ENCODE measurements around the gene CCDC60. TPM values are rescaled to one million over a fixed set of nuclear protein-coding genes. Genes with fewer than 3 reads are reported as not detected.

Gene CCDC60
- total and polyA plus RNA-seq, 10 of the 15 experiments (the other 5 are each of a cell fraction or from before 2014, with no cell fraction given), result 0.19 TPM; not detected in 9

- TF ChIP-seq HDAC6 (IDR thresholded peaks at IDR 0.05; ENCODE audit: unreplicated experiment), result no peak
- no peak for TF ChIP-seq MXI1 (IDR thresholded peaks at IDR 0.05; ENCODE audit: low read depth, low read length)
- TF ChIP-seq BRCA1 (IDR thresholded peaks at IDR 0.05; ENCODE audit: low read depth, low read length), result no peak
Observed at GRCh38 chr12:119409043-119409442, 74.5 kb downstream of the CCDC60 start (continued).

- H3K9ac ChIP-seq (ENCODE audit: control insufficient read depth, insufficient read depth, low read length), result no peak overlapping the region
- intact Hi-C loops (cut with micrococcal nuclease; ENCODE audit: unreplicated experiment), result loop anchor here (10.0 kb wide), 1 partner anchor 1006 kb away; no protein-coding TSS in a partner anchor
- TF ChIP-seq CBFB (IDR thresholded peaks at IDR 0.05; ENCODE audit: low read depth), result no peak
- TF ChIP-seq ELK1 (IDR thresholded peaks at IDR 0.05; ENCODE audit: low read depth, low read length), result no peak
- no peak for TF ChIP-seq ZNF384 (IDR thresholded peaks at IDR 0.05; ENCODE audit: borderline replicate concordance, low read depth, low read length)
- no peak for TF ChIP-seq PAX8 (IDR thresholded peaks at IDR 0.05)
- no peak for TF ChIP-seq MTA2 (IDR thresholded peaks at IDR 0.05; ENCODE audit: low read depth)
- no peak for TF ChIP-seq SREBF2 (IDR thresholded peaks at IDR 0.05; ENCODE audit: low read length)
- TF ChIP-seq RELA (IDR thresholded peaks at IDR 0.05; ENCODE audit: borderline replicate concordance, partially characterized antibody), result no peak
- no peak for TF ChIP-seq NFXL1 (IDR thresholded peaks at IDR 0.05; ENCODE audit: borderline replicate concordance)
- no peak for TF ChIP-seq SMARCA5 (IDR thresholded peaks at IDR 0.05)
- no peak for TF ChIP-seq CEBPZ (IDR thresholded peaks at IDR 0.05; ENCODE audit: low read depth, low read length)
- H3K9me3 ChIP-seq (replicated peaks; ENCODE audit: control insufficient read depth, insufficient read depth, low read length), result no peaks in the 10 kb centered on the region
- DNase-seq (ENCODE audit: low read depth, low spot score) (no peak), ATAC-seq (no peak), FAIRE-seq (no peak)
- H3K79me2 ChIP-seq (ENCODE audit: control insufficient read depth, insufficient read depth, low read length), result no peaks in the 10 kb centered on the region
- in situ Hi-C loops (cut with MboI), result loop anchor here (10.0 kb wide), 1 partner anchor 1006 kb away; no protein-coding TSS in a partner anchor
- SMC1A ChIA-PET (ENCODE audit: uncharacterized antibody, unreplicated experiment), result no interaction called here
- WGBS (ENCODE audit: insufficient coverage, insufficient replicate concordance, low lambda C conversion rate, missing lambda C conversion rate), result 30% methylated on average over 5 of the region's 5 CpGs
- POLR2A ChIA-PET, result no interaction called here
- H3K27ac ChIP-seq (ENCODE audit: control insufficient read depth, insufficient read depth), result no peak overlapping the region
- H3K27me3 ChIP-seq (replicated peaks in 1 of 2; ENCODE audit: control insufficient read depth in 2 of 2, insufficient read depth in 2 of 2, low read length in 1 of 2), result no peaks in the 10 kb centered on the region
- no peak overlapping the region for H3K4me2 ChIP-seq (ENCODE audit: control insufficient read depth, insufficient read depth)
- no peaks in the 10 kb centered on the region for H3K36me3 ChIP-seq (ENCODE audit: control insufficient read depth in 2 of 2, insufficient read depth in 2 of 2, low read length in 1 of 2)
- no peak overlapping the region for H3K4me3 ChIP-seq
- CTCF ChIA-PET, result interaction anchor here (3.1 kb wide), 1 partner anchor 1006 kb away, joined by 8 read pairs; no protein-coding TSS in a partner anchor
- H3K4me1 ChIP-seq (ENCODE audit: control insufficient read depth, insufficient read depth, low read length), result no peaks in the 10 kb centered on the region
- RAD21 ChIA-PET (ENCODE audit: unreplicated experiment), result no interaction called here
- no peaks in the 10 kb centered on the region for H4K20me1 ChIP-seq (ENCODE audit: control insufficient read depth, insufficient read depth)
- no TSS peak for BruUV-seq (replicated peaks)
- no peak overlapping the region for H2AFZ ChIP-seq (ENCODE audit: control insufficient read depth, low read depth, low read length)
Observed at GRCh38 chr12:119410396-119410795, 75.9 kb downstream of the CCDC60 start.

All from GM12878 (cell line).